ENCODE measurements around the gene AOPEP.

- TF ChIP-seq NR3C1 (CRISPR knock-in tag; conservative IDR thresholded peaks at IDR 0.05; ENCODE audit: low read depth) (no peak), USF1 (CRISPR knock-in tag; IDR thresholded peaks at IDR 0.05) (no peak), ESRRA (CRISPR knock-in tag; IDR thresholded peaks at IDR 0.05; ENCODE audit: borderline replicate concordance) (no peak), RELA (CRISPR knock-in tag; IDR thresholded peaks at IDR 0.05; ENCODE audit: borderline replicate concordance) (no peak), AR (CRISPR knock-in tag; IDR thresholded peaks at IDR 0.05) (no peak), KAT7 (CRISPR knock-in tag; IDR thresholded peaks at IDR 0.05; ENCODE audit: borderline replicate concordance) (no peak)
- TF ChIP-seq, protein P1, sequence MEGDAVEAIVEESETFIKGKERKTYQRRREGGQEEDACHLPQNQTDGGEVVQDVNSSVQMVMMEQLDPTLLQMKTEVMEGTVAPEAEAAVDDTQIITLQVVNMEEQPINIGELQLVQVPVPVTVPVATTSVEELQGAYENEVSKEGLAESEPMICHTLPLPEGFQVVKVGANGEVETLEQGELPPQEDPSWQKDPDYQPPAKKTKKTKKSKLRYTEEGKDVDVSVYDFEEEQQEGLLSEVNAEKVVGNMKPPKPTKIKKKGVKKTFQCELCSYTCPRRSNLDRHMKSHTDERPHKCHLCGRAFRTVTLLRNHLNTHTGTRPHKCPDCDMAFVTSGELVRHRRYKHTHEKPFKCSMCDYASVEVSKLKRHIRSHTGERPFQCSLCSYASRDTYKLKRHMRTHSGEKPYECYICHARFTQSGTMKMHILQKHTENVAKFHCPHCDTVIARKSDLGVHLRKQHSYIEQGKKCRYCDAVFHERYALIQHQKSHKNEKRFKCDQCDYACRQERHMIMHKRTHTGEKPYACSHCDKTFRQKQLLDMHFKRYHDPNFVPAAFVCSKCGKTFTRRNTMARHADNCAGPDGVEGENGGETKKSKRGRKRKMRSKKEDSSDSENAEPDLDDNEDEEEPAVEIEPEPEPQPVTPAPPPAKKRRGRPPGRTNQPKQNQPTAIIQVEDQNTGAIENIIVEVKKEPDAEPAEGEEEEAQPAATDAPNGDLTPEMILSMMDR (IDR thresholded peaks at IDR 0.05), result no peak
- TF ChIP-seq, protein P2, sequence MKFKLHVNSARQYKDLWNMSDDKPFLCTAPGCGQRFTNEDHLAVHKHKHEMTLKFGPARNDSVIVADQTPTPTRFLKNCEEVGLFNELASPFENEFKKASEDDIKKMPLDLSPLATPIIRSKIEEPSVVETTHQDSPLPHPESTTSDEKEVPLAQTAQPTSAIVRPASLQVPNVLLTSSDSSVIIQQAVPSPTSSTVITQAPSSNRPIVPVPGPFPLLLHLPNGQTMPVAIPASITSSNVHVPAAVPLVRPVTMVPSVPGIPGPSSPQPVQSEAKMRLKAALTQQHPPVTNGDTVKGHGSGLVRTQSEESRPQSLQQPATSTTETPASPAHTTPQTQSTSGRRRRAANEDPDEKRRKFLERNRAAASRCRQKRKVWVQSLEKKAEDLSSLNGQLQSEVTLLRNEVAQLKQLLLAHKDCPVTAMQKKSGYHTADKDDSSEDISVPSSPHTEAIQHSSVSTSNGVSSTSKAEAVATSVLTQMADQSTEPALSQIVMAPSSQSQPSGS (CRISPR knock-in tag; IDR thresholded peaks at IDR 0.05; ENCODE audit: borderline replicate concordance, low read depth), result no peak
- TF ChIP-seq, protein P3, sequence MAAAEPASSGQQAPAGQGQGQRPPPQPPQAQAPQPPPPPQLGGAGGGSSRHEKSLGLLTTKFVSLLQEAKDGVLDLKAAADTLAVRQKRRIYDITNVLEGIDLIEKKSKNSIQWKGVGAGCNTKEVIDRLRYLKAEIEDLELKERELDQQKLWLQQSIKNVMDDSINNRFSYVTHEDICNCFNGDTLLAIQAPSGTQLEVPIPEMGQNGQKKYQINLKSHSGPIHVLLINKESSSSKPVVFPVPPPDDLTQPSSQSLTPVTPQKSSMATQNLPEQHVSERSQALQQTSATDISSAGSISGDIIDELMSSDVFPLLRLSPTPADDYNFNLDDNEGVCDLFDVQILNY (CRISPR knock-in tag; IDR thresholded peaks at IDR 0.05), result no peak
Observed at GRCh38 chr9:94885854-94886447, 159.5 kb downstream of the AOPEP start.

Measured in WTC11 (cell line).